Suppressor macrophage (primary cell): ENCODE measurements around the gene EDEM3.

Experiments
- DNase-seq, 4 experiments: peaks; one replicate each; pipeline ENCODE4 v3.0.0-alpha.2; 2020 to 2022

Gene EDEM3

GRCh38 chr1:184665360-184665759, 89.3 kb downstream of the EDEM3 start:
- no peak for DNase-seq

- DNase-seq = no peak
These were observed 90.0 kb downstream of the EDEM3 start for GRCh38 chr1:184664661-184665060.

GRCh38 chr1:184664042-184664660, 90.5 kb downstream of the EDEM3 start:
- DNase-seq = peak; percentile 71 to 90 (median 79)

GRCh38 chr1:184661801-184662200, 92.9 kb downstream of the EDEM3 start:
- DNase-seq = peak in 1 of 4 experiments; percentile 28

GRCh38 chr1:184660462-184661191, 94.0 kb downstream of the EDEM3 start:
- DNase-seq = no peak

GRCh38 chr1:184658055-184658454, 96.6 kb downstream of the EDEM3 start:
- no peak for DNase-seq

GRCh38 chr1:184656221-184656620, 98.4 kb downstream of the EDEM3 start:
- DNase-seq = no peak

- no peak for DNase-seq
These were observed 99.5 kb downstream of the EDEM3 start for GRCh38 chr1:184655185-184655584.

GRCh38 chr1:184650177-184650866, 104.3 kb downstream of the EDEM3 start:
- DNase-seq = peak in 2 of 4 experiments; percentile 21 to 32

GRCh38 chr1:184649451-184649888, 105.2 kb downstream of the EDEM3 start:
- peak; percentile 23 to 79 (median 62) for DNase-seq

GRCh38 chr1:184648856-184649201, 105.8 kb downstream of the EDEM3 start:
- DNase-seq = no peak

GRCh38 chr1:184648160-184648855, 106.3 kb downstream of the EDEM3 start:
- no peak for DNase-seq

GRCh38 chr1:184647471-184647870, 107.2 kb downstream of the EDEM3 start:
- no peak for DNase-seq

- no peak for DNase-seq
These were observed 107.8 kb downstream of the EDEM3 start for GRCh38 chr1:184646824-184647223.

GRCh38 chr1:184646178-184646701, 108.4 kb downstream of the EDEM3 start:
- no peak for DNase-seq

GRCh38 chr1:184644771-184645170, 109.9 kb downstream of the EDEM3 start:
- DNase-seq = no peak

- no peak for DNase-seq
These were observed 111.0 kb downstream of the EDEM3 start for GRCh38 chr1:184643661-184644060.

GRCh38 chr1:184641894-184642293, 112.8 kb downstream of the EDEM3 start:
- no peak for DNase-seq

GRCh38 chr1:184640505-184640904, 114.2 kb downstream of the EDEM3 start:
- no peak for DNase-seq
